Neural progenitor cell (in vitro differentiated cells): Measurements from ENCODE around the gene OTUD3. TPM values are rescaled to one million over a fixed set of nuclear protein-coding genes. Genes with fewer than 3 reads are reported as not detected.

ENCODE experiments used
- DNase-seq: peaks from one replicate; pipeline ENCODE4 v3.0.0-alpha.2; 2016; ENCODE audit warnings: low spot score
- H2AFZ ChIP-seq: fragments of 200-600 bp; sonication (generic); replicated peaks from 2 replicates; pipeline ENCODE4 v1.6.1; 2016; ENCODE audit warnings: antibody characterized with exemption
- H3F3A ChIP-seq: fragments of 200-600 bp; sonication (generic); 2 replicates; pipeline ENCODE4 v1.6.1; 2016; ENCODE audit warnings: antibody characterized with exemption, low read depth
- H3K27ac ChIP-seq: fragments of 200-600 bp; sonication (generic); 2 replicates; pipeline ENCODE4 v1.5.1; 2016; ENCODE audit warnings: mild to moderate bottlenecking
- H3K27me3 ChIP-seq: fragments of 200-600 bp; sonication (generic); 2 replicates; pipeline ENCODE4 v1.6.1; 2016; ENCODE audit warnings: mild to moderate bottlenecking, moderate library complexity
- H3K36me3 ChIP-seq: fragments of 200-600 bp; sonication (generic); 2 replicates; pipeline ENCODE4 v1.5.1; 2016
- H3K4me1 ChIP-seq: fragments of 200-600 bp; sonication (generic); 2 replicates; pipeline ENCODE4 v1.6.1; 2016; ENCODE audit warnings: mixed run types
- H3K4me2 ChIP-seq: fragments of 200-600 bp; sonication (generic); 2 replicates; pipeline ENCODE4 v1.6.1; 2016
- H3K4me3 ChIP-seq: fragments of 200-600 bp; sonication (generic); 2 replicates; pipeline ENCODE4 v1.5.1; 2016
- H3K79me2 ChIP-seq: fragments of 200-600 bp; sonication (generic); 2 replicates; pipeline ENCODE4 v1.6.1; 2016; ENCODE audit warnings: low read depth
- H3K9ac ChIP-seq: fragments of 200-600 bp; sonication (generic); 2 replicates; pipeline ENCODE4 v1.6.1; 2016
- H3K9me3 ChIP-seq: fragments of 200-600 bp; sonication (generic); 2 replicates; pipeline ENCODE4 v1.5.1; 2016; ENCODE audit warnings: low read depth
- H4K20me1 ChIP-seq: fragments of 200-600 bp; sonication (generic); 2 replicates; pipeline ENCODE4 v1.6.1; 2016; ENCODE audit warnings: low read depth
- H3K27ac Mint-ChIP-seq: 3 replicates; pipeline ENCODE4 v1.8.0; 2021; ENCODE audit warnings: mixed read lengths
- H3K27me3 Mint-ChIP-seq: 2 replicates; pipeline ENCODE4 v1.8.0; 2022; ENCODE audit warnings: low read depth, mild to moderate bottlenecking, inconsistent platforms, moderate library complexity, mixed read lengths; ENCODE audit not compliant: insufficient read depth
- H3K36me3 Mint-ChIP-seq: 3 replicates; pipeline ENCODE4 v1.8.0; 2021; ENCODE audit warnings: mixed read lengths
- H3K4me1 Mint-ChIP-seq: 3 replicates; pipeline ENCODE4 v1.8.0; 2021; ENCODE audit warnings: mixed read lengths
- H3K4me3 Mint-ChIP-seq: 3 replicates; pipeline ENCODE4 v1.8.0; 2021; ENCODE audit warnings: mild to moderate bottlenecking, moderate library complexity, mixed read lengths
- H3K9me3 Mint-ChIP-seq: 3 replicates; pipeline ENCODE4 v1.8.0; 2020; ENCODE audit warnings: mixed read lengths
- EZH2 ChIP-seq: fragments of 200-600 bp; sonication (generic); IDR thresholded peaks from 2 replicates; pipeline ENCODE4 v1.6.1; 2017; ENCODE audit warnings: antibody characterized with exemption, mild to moderate bottlenecking, moderate library complexity
- EZH2phosphoT487 ChIP-seq: fragments of 200-600 bp; sonication (generic); IDR thresholded peaks from 2 replicates; pipeline ENCODE4 v1.6.1; 2017; ENCODE audit warnings: antibody characterized with exemption
- total RNA-seq: library from RNA; depleted of rRNA; stranded (reverse); fragments of >200 nt; gene quantifications from 2 replicates; pipeline ENCODE4 v1.2.3, GENCODE V29; 2015; ENCODE audit warnings: low replicate concordance
- TF ChIP-seq, protein P1 (sequence below): fragments of 200-600 bp; sonication (generic); IDR thresholded peaks from 2 replicates; pipeline ENCODE4 v1.5.1; 2017; ENCODE audit warnings: antibody characterized with exemption, mild to moderate bottlenecking

The OTUD3 gene
- total RNA-seq, 1 donor from 2014 or later, result 28.6 TPM

DNA sequence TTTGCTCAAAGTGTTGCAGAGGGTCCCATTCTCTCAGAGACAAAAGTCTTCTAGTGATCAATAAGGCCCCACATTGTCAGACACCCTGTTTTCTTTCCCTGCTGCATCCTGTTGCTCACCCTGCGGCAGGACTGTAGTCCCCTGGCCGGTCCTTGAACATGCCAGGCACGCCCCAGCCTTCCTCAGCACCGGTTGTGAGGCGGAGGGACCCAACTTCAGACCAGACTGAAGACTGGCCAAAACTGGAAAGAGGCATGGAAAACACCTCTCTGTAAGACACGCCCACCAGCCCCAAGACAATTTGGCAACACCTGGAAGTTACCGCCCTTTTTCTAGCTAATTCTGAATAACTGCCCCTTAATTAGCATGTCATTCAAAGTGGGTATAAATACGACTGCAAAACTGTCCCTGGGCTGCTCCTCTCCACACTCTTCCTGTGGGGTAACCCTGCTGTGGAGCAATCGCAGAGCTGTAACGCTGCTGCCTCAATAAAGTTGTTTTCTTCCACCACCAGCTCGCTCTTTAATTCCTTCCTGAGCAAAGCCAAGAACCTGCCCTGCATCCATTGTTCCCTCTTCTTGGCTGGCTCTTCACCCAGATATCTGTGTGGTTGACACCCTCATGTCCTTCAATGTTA, 73.5 kb downstream of the OTUD3 start:
- Histone ChIP-seq H4K20me1 (no peaks in the 10 kb centered on the region), H3K9me3 (no peaks in the 10 kb centered on the region), H3K27ac (no peak overlapping the region), H3K4me1 (no peaks in the 10 kb centered on the region), H3F3A (no peaks in the 10 kb centered on the region), H3K4me2 (no peak overlapping the region), H3K4me3 (no peak overlapping the region), H2AFZ (no peak overlapping the region), H3K36me3 (no peaks in the 10 kb centered on the region), H3K27me3 (no peaks in the 10 kb centered on the region), H3K9ac (no peak overlapping the region), H3K79me2 (no peaks in the 10 kb centered on the region)
- Mint-ChIP-seq H3K4me3 (no peak overlapping the region), H3K9me3 (peaks cover 4% of the 10 kb centered on the region), H3K27me3 (peaks cover 7% of the 10 kb centered on the region), H3K36me3 (no peaks in the 10 kb centered on the region), H3K27ac (no peak overlapping the region), H3K4me1 (no peaks in the 10 kb centered on the region)
- DNase-seq, result no peak
- TF ChIP-seq, protein P1, sequence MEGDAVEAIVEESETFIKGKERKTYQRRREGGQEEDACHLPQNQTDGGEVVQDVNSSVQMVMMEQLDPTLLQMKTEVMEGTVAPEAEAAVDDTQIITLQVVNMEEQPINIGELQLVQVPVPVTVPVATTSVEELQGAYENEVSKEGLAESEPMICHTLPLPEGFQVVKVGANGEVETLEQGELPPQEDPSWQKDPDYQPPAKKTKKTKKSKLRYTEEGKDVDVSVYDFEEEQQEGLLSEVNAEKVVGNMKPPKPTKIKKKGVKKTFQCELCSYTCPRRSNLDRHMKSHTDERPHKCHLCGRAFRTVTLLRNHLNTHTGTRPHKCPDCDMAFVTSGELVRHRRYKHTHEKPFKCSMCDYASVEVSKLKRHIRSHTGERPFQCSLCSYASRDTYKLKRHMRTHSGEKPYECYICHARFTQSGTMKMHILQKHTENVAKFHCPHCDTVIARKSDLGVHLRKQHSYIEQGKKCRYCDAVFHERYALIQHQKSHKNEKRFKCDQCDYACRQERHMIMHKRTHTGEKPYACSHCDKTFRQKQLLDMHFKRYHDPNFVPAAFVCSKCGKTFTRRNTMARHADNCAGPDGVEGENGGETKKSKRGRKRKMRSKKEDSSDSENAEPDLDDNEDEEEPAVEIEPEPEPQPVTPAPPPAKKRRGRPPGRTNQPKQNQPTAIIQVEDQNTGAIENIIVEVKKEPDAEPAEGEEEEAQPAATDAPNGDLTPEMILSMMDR, result no peak
- no peak for TF ChIP-seq EZH2
- no peak for TF ChIP-seq EZH2phosphoT487

DNA sequence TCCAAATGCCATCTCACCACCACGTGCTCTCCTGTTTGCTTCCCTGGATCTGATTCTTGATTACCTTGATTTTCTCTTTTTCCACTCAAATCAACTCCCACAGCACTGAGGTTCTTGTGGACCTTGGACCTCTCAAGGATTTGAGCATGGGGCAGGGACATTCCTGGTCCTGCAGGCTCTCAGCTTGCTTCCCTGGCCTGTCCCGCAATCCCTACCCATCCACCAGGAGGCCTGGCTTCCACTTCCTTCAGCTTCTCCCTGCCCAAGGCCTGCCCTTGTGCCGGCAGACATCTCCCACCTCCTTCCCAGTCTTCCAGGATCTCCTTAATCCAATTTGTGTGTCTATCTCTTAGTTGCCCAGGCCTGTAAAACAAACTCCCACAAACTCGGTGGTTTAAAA, 75.6 kb downstream of the OTUD3 start:
- Histone ChIP-seq H3K9me3 (no peaks in the 10 kb centered on the region), H3K4me1 (no peaks in the 10 kb centered on the region), H3K79me2 (no peaks in the 10 kb centered on the region), H3K27ac (no peak overlapping the region), H3F3A (no peaks in the 10 kb centered on the region), H3K4me3 (no peak overlapping the region), H3K27me3 (no peaks in the 10 kb centered on the region), H3K36me3 (no peaks in the 10 kb centered on the region), H4K20me1 (no peaks in the 10 kb centered on the region), H2AFZ (no peak overlapping the region), H3K4me2 (no peak overlapping the region), H3K9ac (no peak overlapping the region)
- TF ChIP-seq, protein P1, result peak; percentile 7
- TF ChIP-seq EZH2, result no peak
- no peaks in the 10 kb centered on the region for H3K36me3 Mint-ChIP-seq
- no peaks in the 10 kb centered on the region for H3K4me1 Mint-ChIP-seq
- peaks cover 11% of the 10 kb centered on the region for H3K27me3 Mint-ChIP-seq
- no peak overlapping the region for H3K27ac Mint-ChIP-seq
- H3K9me3 Mint-ChIP-seq, result peaks cover 7% of the 10 kb centered on the region
- H3K4me3 Mint-ChIP-seq, result no peak overlapping the region
- DNase-seq, result no peak

DNA sequence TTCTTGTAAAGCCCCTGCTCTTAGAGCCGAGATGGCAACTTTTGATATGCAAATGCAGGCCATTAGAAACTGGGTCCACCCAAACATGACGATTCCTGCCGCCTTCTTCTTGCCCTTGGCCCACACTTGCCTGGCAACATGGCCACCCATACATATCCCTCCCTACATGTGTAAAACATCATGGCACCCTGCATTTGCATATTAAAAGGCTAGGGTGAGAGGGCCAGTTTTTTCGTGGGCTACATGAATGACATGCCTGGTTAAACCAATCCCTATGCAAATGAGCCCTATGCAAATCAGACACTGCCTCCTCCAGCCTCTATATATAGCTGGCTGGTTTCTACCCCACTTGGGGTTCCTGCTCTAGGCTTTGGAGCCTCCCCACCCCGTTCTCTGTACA, 78.4 kb downstream of the OTUD3 start:
- peaks cover 13% of the 10 kb centered on the region for H3K27me3 Mint-ChIP-seq

More for the DNA sequence above, 78.4 kb downstream of the OTUD3 start:
- no peak overlapping the region for H2AFZ ChIP-seq
- H3K4me2 ChIP-seq, result no peak overlapping the region
- Mint-ChIP-seq H3K4me1 (no peaks in the 10 kb centered on the region), H3K27ac (no peak overlapping the region), H3K36me3 (no peaks in the 10 kb centered on the region), H3K4me3 (no peak overlapping the region), H3K9me3 (peaks cover 5% of the 10 kb centered on the region)
- no peaks in the 10 kb centered on the region for H3F3A ChIP-seq
- DNase-seq, result no peak
- no peaks in the 10 kb centered on the region for H3K4me1 ChIP-seq
- no peaks in the 10 kb centered on the region for H4K20me1 ChIP-seq
- no peak overlapping the region for H3K4me3 ChIP-seq
- no peak overlapping the region for H3K9ac ChIP-seq
- TF ChIP-seq, protein P1, result no peak
- TF ChIP-seq EZH2phosphoT487 (no peak), EZH2 (no peak)
- H3K79me2 ChIP-seq, result no peaks in the 10 kb centered on the region
- H3K27me3 ChIP-seq, result no peaks in the 10 kb centered on the region
- H3K27ac ChIP-seq, result no peak overlapping the region
- no peaks in the 10 kb centered on the region for H3K9me3 ChIP-seq
- no peaks in the 10 kb centered on the region for H3K36me3 ChIP-seq

Other genes starting within 250 kb of the OTUD3 start
- 2.4 and 7.7 TPM in 2 replicates for gene NBL1, start 238.1 kb upstream of the OTUD3 start, total RNA-seq
- 0.25 TPM in 1 of 2 replicates, not detected in the other for gene HTR6, start 217.5 kb upstream of the OTUD3 start, total RNA-seq
- gene TMCO4, start 82.5 kb upstream of the OTUD3 start, total RNA-seq, result 0.30 and 0.40 TPM in 2 replicates
- not detected in 2 replicates for gene RNF186, start 67.1 kb upstream of the OTUD3 start, total RNA-seq
- gene PLA2G2E, start 41.2 kb downstream of the OTUD3 start, total RNA-seq, result not detected in 2 replicates
- not detected in 2 replicates for gene PLA2G2A, start 97.2 kb downstream of the OTUD3 start, total RNA-seq
- not detected in 2 replicates for gene PLA2G5, start 187.8 kb downstream of the OTUD3 start, total RNA-seq
- not detected in 2 replicates for gene PLA2G2D, start 237.1 kb downstream of the OTUD3 start, total RNA-seq